Loucy (cell line): ENCODE measurements around the gene GTPBP1.

Experiments
- CTCF ChIP-seq: fragments of 200-600 bp; sonication (generic); conservative IDR thresholded peaks from 2 replicates; pipeline ENCODE4 v1.5.1; 2014; ENCODE audit warnings: mild to moderate bottlenecking, antibody characterized with exemption, low read length
- EZH2phosphoT487 ChIP-seq: fragments of 200-600 bp; IDR thresholded peaks from 2 replicates; pipeline ENCODE4 v1.6.1; 2018; ENCODE audit warnings: antibody characterized with exemption, mild to moderate bottlenecking, moderate library complexity, borderline replicate concordance

DNA sequence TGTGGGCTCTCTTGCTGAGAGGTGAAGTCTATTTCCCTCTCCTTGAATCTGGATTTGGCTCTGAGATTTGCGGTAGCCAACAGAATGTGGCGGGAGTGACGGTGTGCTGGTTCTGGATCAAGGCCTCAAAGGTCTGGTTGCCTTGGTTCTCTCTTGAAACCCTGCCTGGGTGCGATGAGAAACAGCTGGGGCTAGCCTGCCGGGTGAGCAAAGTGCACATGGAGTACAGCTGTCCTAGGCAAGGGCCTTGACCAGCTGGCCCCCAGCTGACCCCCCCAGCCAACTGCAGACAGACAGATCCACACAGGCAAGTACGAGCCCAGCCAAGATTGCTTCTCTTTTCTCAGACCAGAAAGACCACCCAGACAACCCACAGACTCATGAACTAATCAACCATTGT is 39.2 kb downstream of the GTPBP1 start:
- TF ChIP-seq CTCF: no peak
- no peak for TF ChIP-seq EZH2phosphoT487
